CD14-positive monocyte (primary cell): ENCODE data around the gene YDJC. TPM values are rescaled to one million over a fixed set of nuclear protein-coding genes. Genes with fewer than 3 reads are reported as not detected.

Source experiments
- DNase-seq, 3 donors: peaks; one replicate each; pipeline ENCODE4 v3.0.0-alpha.2; 2011 to 2022
- H2AFZ ChIP-seq: 2 replicates; pipeline ENCODE4 v1.6.0; 2012; ENCODE audit warnings: mild to moderate bottlenecking, low read depth, low read length, inconsistent platforms; ENCODE audit not compliant: insufficient read depth, poor library complexity, severe bottlenecking
- H3K27ac ChIP-seq, 2 donors: 1 replicate in 1 of 2; 2 replicates in 1 of 2; pipeline ENCODE4 v1.5.1; 2012 to 2013; ENCODE audit warnings: low read length in 2 of 2, control low read depth in 1 of 2, inconsistent platforms in 1 of 2, low read depth in 1 of 2, mild to moderate bottlenecking in 1 of 2
- H3K27me3 ChIP-seq, 2 donors: one replicate each; pipeline versions ENCODE4 v1.6.0 to v1.6.1; 2011 to 2013; ENCODE audit warnings: low read length in 2 of 2; ENCODE audit not compliant: control insufficient read depth in 2 of 2, insufficient read depth in 2 of 2
- H3K36me3 ChIP-seq, 2 donors: replicated peaks in 1 of 2; 1 replicate in 1 of 2; 2 replicates in 1 of 2; pipeline versions ENCODE4 v1.5.1 to v1.6.1; 2012 to 2013; ENCODE audit warnings: low read length in 2 of 2, control low read depth in 1 of 2, inconsistent platforms in 1 of 2, mild to moderate bottlenecking in 1 of 2; ENCODE audit not compliant: insufficient read depth in 2 of 2, control insufficient read depth in 1 of 2
- H3K4me1 ChIP-seq, 2 donors: 1 replicate in 1 of 2; 2 replicates in 1 of 2; pipeline versions ENCODE4 v1.5.1 to v1.6.1; 2012 to 2013; ENCODE audit warnings: low read length in 2 of 2, control low read depth in 1 of 2, inconsistent platforms in 1 of 2, mild to moderate bottlenecking in 1 of 2, moderate library complexity in 1 of 2; ENCODE audit not compliant: insufficient read depth in 2 of 2, control insufficient read depth in 1 of 2
- H3K4me2 ChIP-seq: replicated peaks from 2 replicates; pipeline ENCODE3; 2012; ENCODE audit warnings: low read length, moderate library complexity, mild to moderate bottlenecking; ENCODE audit not compliant: poor library complexity, severe bottlenecking; ENCODE audit errors: extremely low read depth
- H3K4me3 ChIP-seq, 3 experiments: fragments of 200-600 bp in 1 of 3; sonication (generic) in 1 of 3; replicated peaks in 1 of 3; 1 replicate in 2 of 3; 2 replicates in 1 of 3; pipeline ENCODE4 v1.5.1; 2011 to 2013; ENCODE audit warnings: low read length in 3 of 3, mild to moderate bottlenecking in 3 of 3, control low read depth in 2 of 3, low read depth in 2 of 3, inconsistent platforms in 1 of 3, moderate library complexity in 1 of 3
- H3K79me2 ChIP-seq: 2 replicates; pipeline ENCODE4 v1.6.0; 2012; ENCODE audit warnings: mild to moderate bottlenecking, control low read depth, inconsistent platforms, low read length, moderate library complexity; ENCODE audit not compliant: insufficient read depth
- H3K9ac ChIP-seq: 2 replicates; pipeline ENCODE4 v1.6.0; 2017; ENCODE audit warnings: low read length, mild to moderate bottlenecking; ENCODE audit not compliant: insufficient read depth, poor library complexity, severe bottlenecking
- H3K9me3 ChIP-seq, 2 donors: replicated peaks in 1 of 2; 1 replicate in 1 of 2; 2 replicates in 1 of 2; pipeline versions ENCODE4 v1.5.1 to v1.6.1; 2012 to 2013; ENCODE audit warnings: low read length in 2 of 2, control low read depth in 1 of 2; ENCODE audit not compliant: control insufficient read depth in 1 of 2, insufficient read depth in 1 of 2
- H4K20me1 ChIP-seq: 2 replicates; pipeline ENCODE4 v1.6.0; 2012; ENCODE audit warnings: mild to moderate bottlenecking, low read length, control low read depth, moderate library complexity; ENCODE audit not compliant: insufficient read depth
- H3K27ac Mint-ChIP-seq, 7 donors: one replicate each; pipeline ENCODE4 v1.8.0; 2020; ENCODE audit warnings: mild to moderate bottlenecking in 7 of 7, mixed read lengths in 7 of 7, moderate library complexity in 6 of 7, inconsistent platforms in 2 of 7
- H3K27me3 Mint-ChIP-seq, 3 donors: one replicate each; pipeline ENCODE4 v1.8.0; 2021 to 2022; ENCODE audit warnings: low read depth in 3 of 3, mild to moderate bottlenecking in 3 of 3, mixed read lengths in 3 of 3, moderate library complexity in 3 of 3, inconsistent platforms in 1 of 3
- H3K36me3 Mint-ChIP-seq, 2 donors: one replicate each; pipeline ENCODE4 v1.8.0; 2020; ENCODE audit warnings: mixed read lengths in 2 of 2, inconsistent platforms in 1 of 2, mild to moderate bottlenecking in 1 of 2
- H3K4me1 Mint-ChIP-seq: one replicate; pipeline ENCODE4 v1.8.0; 2020; ENCODE audit warnings: mild to moderate bottlenecking, mixed read lengths
- H3K4me3 Mint-ChIP-seq, 2 donors: one replicate each; pipeline ENCODE4 v1.8.0; 2020; ENCODE audit warnings: mild to moderate bottlenecking in 2 of 2, mixed read lengths in 2 of 2, moderate library complexity in 1 of 2
- H3K9me3 Mint-ChIP-seq, 7 donors: one replicate each; pipeline ENCODE4 v1.8.0; 2020 to 2022; ENCODE audit warnings: mixed read lengths in 7 of 7, mild to moderate bottlenecking in 6 of 7, moderate library complexity in 6 of 7, inconsistent platforms in 2 of 7
- CTCF ChIP-seq: fragments of 200-600 bp; IDR thresholded peaks from one replicate; pipeline ENCODE4 v1.8.0; 2022; ENCODE audit warnings: antibody characterized with exemption, mild to moderate bottlenecking
- WGBS: methylation state at CpG from one replicate; pipeline ENCODE4 v1.1.5; 2013; ENCODE audit warnings: missing lambda C conversion rate; ENCODE audit not compliant: insufficient coverage; 5-methylcytosine and 5-hydroxymethylcytosine counted together
- intact Hi-C, 2 donors: fragments of 100-400 bp; cut with micrococcal nuclease; formaldehyde crosslinking; loops; one replicate each; pipeline versions ENCODE4 v1.15.0 to v1.15.1; 2023
- polyA plus RNA-seq, 3 donors: library from polyadenylated mRNA; depleted of rRNA in 1 of 3; unstranded in 2 of 3; stranded (reverse) in 1 of 3; fragments of 300-500 nt in 2 of 3; fragments of >200 nt in 1 of 3; fragmentation: Illumina TruSeq in 2 of 3; gene quantifications; 1 replicate in 2 of 3; 2 replicates in 1 of 3; pipeline ENCODE4 v1.2.3, GENCODE V29; 2012 to 2021
- small RNA-seq: library from RNA; depleted of rRNA; stranded (forward); fragments of <200 nt; gene quantifications from one replicate; pipeline ENCODE3, GENCODE V24; 2012; ENCODE audit warnings: low read depth; ENCODE audit not compliant: insufficient read length

The YDJC gene
- polyA plus RNA-seq, 3 donors, result 26.5 to 32.9 (median 26.7) TPM

- no peak overlapping the region for H3K4me3 Mint-ChIP-seq
- Histone ChIP-seq H4K20me1 (peaks cover 99% of the 10 kb centered on the region), H3K79me2 (peaks cover 99% of the 10 kb centered on the region), H3K4me1 (no peaks in the 10 kb centered on the region), H3K36me3 (peaks cover 5 to 9% of the 10 kb centered on the region in 2 donors), H3K4me2 (no peak overlapping the region), H3K27me3 (no peaks in the 10 kb centered on the region), H3K4me3 (no peak overlapping the region), H3K9ac (no peak overlapping the region), H3K9me3 (no peaks in the 10 kb centered on the region), H3K27ac (no peak overlapping the region), H2AFZ (no peak overlapping the region)
- H3K27me3 Mint-ChIP-seq, result peaks cover 0 to 2% (median 0%) of the 10 kb centered on the region in 3 donors
- no peaks in the 10 kb centered on the region for H3K9me3 Mint-ChIP-seq
- WGBS, result 94% methylated on average over 3 of the region's 6 CpGs
- H3K4me1 Mint-ChIP-seq, result peaks cover 17% of the 10 kb centered on the region
- peaks cover 13 to 22% of the 10 kb centered on the region in 2 donors for H3K36me3 Mint-ChIP-seq
- intact Hi-C loops, result no loop called here
- no peak for DNase-seq
- peak overlapping the region in 3 of 7 donors; percentile 35 to 84 (median 57) for H3K27ac Mint-ChIP-seq
- no peak for TF ChIP-seq CTCF
These were observed 50.4 kb downstream of the YDJC start for GRCh38 chr22:21579474-21579851.

Small RNA genes lying within 50 kb of the gene (small RNA-seq; reads per million reads assigned to genes)
- gene MIR301B, result 6.6 reads per million, percentile 62 among the genes with 10 or more reads in this experiment

Other genes with a start within 250 kb of the YDJC start
- gene RIMBP3B, start 246.3 kb downstream of the YDJC start, polyA plus RNA-seq, result under 1 TPM in 2 of 3 donors, not detected in 1; 0.09 to 0.17 TPM
- gene HIC2, start 212.7 kb downstream of the YDJC start, polyA plus RNA-seq, result 1 to 10 TPM in 1 of 3 donors, under 1 TPM in 2; 0.34 to 3.9 (median 0.36) TPM
- gene TMEM191C, start 162.6 kb downstream of the YDJC start, polyA plus RNA-seq, result 1 to 10 TPM; 1.6 to 4.5 (median 4.0) TPM
- under 1 TPM; 0.05 to 0.11 (median 0.08) TPM for gene RIMBP3C, start 78.6 kb downstream of the YDJC start, polyA plus RNA-seq
- gene UBE2L3, start 62.3 kb downstream of the YDJC start, polyA plus RNA-seq, result 10 to 100 TPM; 19.6 to 88.9 (median 69.6) TPM
- gene CCDC116, start 2.7 kb upstream of the YDJC start, polyA plus RNA-seq, result under 1 TPM in 1 of 3 donors, not detected in 2; 0.21 TPM
- gene SDF2L1, start 12.3 kb upstream of the YDJC start, polyA plus RNA-seq, result 10 to 100 TPM; 31.7 to 46.2 (median 44.7) TPM
- 10 to 100 TPM in 2 of 3 donors, 1 to 10 TPM in 1; 8.9 to 60.9 (median 16.8) TPM for gene PPIL2, start 36.0 kb upstream of the YDJC start, polyA plus RNA-seq
- 1 to 10 TPM; 1.0 to 2.3 (median 2.0) TPM for gene YPEL1, start 105.8 kb upstream of the YDJC start, polyA plus RNA-seq
- gene MAPK1, start 237.6 kb upstream of the YDJC start, polyA plus RNA-seq, result 100 to 1,000 TPM in 2 of 3 donors, 10 to 100 TPM in 1; 47.0 to 148 (median 118) TPM